GM19193 (cell line): Measurements from ENCODE around the gene GORASP2.

ENCODE experiments used
- POLR2A ChIP-seq: IDR thresholded peaks from 4 replicates; pipeline ENCODE4 v1.6.1; 2011; ENCODE audit not compliant: insufficient read depth, insufficient read length; ENCODE audit errors: extremely low read depth

The GORASP2 gene

DNA sequence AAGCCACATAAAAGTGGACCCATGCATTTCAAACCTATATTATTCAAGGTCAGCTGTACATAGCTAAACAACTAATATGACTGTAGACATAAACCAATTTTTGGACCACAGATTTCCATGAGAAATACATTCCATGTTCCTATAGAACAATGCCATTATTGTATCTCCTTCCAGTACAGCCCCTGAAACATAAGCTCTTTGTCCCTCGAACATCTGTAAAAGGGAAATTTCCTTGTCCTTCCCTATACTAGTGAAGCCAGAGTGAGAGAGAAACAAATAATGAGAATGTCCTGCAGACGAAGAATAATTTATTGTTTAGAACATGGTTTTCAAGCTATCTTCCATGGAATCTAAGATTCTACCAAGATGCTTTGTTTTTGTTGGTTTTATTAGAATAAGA lies 75.3 kb downstream of the GORASP2 start:
- TF ChIP-seq POLR2A = no peak

DNA sequence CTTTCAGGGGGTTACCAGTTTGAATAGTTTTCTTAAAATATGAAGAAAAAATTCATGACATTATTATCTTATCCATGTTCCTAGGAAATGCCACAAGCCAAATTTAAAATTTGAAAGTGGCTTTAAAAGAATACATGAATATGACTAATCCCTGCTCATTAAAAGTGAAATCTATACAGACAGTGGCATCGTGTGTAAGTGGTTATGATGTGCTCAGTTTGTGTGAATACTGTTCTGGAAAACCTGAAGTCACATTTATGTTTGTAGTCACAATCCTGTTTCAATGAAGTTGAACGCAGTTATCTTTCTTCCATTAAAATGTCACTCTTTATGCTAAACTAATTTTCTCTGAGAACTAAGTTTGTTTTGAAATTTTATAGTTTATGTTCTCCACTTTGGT lies 75.8 kb downstream of the GORASP2 start:
- no peak for TF ChIP-seq POLR2A

DNA sequence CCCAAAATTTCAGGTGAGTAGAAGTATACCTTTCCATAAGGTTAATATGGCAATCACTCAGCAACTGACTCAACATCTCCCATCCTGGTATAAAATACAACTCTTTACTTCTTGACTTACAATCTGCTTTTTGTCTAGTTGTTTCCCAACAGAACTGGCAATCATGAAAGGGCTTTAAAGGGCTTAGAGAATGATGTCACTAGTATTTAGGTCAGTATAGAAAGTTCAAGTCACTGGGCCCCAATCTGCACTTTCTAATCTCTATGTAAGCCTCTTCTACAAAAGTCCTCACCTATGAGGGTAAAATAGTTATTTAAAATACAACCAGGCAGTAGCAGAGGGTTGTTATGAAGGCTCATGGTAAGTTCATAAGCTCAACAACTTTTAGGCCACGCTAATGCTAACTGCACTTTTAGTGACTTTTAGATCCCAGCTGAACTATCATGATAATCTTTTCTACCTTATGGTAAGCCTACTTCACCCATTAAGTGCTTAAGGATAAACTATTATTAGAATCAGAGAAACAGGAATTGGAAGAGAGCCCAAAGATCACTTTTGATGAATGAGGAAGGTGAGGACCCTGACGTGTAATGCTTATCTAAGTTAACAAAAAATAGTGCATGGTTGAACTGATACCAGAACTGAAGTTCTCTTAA lies 79.6 kb downstream of the GORASP2 start:
- TF ChIP-seq POLR2A = no peak

DNA sequence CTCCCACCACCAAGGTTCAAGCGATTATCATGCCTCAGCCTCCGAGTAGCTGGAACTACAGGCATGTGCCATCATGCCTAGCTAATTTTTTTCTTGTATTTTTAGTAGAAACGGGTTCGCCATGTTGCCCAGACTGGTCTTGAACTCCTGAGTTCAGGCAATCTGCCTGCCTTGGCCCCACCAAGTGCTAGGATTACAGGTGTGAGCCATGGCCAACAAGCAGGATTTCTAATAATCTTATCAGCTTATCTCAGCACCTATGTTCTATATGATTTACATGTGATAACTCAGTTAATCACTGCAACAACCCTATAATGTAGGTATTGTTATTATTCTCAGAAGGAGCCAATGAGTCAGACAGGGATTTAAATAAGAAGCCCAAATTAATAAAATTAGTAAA lies 80.3 kb downstream of the GORASP2 start:
- no peak for TF ChIP-seq POLR2A

DNA sequence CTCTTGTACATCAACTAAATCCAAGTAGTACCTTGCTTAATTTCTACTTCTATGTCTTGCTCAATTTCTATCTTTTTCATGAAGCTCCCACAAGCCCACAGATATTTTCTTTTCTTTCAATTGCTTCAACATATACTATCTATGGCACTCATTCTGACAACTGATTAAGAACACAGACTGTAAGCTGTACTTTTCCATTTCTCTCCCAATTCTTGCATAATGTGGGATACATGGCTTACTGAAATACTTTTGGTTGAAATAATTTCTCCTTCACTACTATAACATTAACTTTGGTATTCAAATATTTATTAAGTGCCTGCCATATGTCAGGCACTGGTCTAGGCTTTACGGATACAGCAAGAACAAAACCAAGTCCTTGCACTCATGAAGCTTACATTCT lies 84.8 kb downstream of the GORASP2 start:
- no peak for TF ChIP-seq POLR2A

DNA sequence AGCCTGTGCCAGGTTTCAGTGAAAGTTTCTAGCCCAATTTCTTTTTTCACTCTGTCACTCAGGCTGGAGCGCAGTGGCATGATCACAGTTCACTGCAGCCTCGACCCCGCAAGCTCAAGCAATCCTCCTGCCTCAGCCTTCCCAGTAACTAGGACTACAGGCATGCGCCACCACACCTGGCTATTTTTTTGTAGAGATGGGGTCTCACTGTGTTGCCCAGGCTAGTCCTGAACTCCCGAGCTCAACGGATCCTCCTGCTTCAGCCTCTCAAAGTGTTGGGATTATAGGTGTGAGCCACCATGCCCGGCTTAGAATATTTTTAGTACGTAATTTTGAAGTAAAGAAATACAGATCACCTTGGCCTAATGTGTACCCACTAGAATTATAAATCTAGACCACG lies 87.1 kb downstream of the GORASP2 start:
- TF ChIP-seq POLR2A = no peak
